Fibroblast of lung (primary cell): ENCODE measurements around the gene EMID1.

Experiments
- CTCF ChIP-seq, 2 donors: IDR thresholded peaks in 1 of 2; conservative IDR thresholded peaks in 1 of 2; 1 replicate in 1 of 2; 2 replicates in 1 of 2; pipeline ENCODE4 v1.5.1; 2011 to 2012; ENCODE audit warnings: low read length in 2 of 2, control low read depth in 1 of 2, inconsistent platforms in 1 of 2, low read depth in 1 of 2, mild to moderate bottlenecking in 1 of 2
- EZH2 ChIP-seq: IDR thresholded peaks from 2 replicates; pipeline ENCODE4 v1.5.1; 2012; ENCODE audit warnings: low read length, control low read depth, mild to moderate bottlenecking; ENCODE audit errors: missing control alignments

DNA sequence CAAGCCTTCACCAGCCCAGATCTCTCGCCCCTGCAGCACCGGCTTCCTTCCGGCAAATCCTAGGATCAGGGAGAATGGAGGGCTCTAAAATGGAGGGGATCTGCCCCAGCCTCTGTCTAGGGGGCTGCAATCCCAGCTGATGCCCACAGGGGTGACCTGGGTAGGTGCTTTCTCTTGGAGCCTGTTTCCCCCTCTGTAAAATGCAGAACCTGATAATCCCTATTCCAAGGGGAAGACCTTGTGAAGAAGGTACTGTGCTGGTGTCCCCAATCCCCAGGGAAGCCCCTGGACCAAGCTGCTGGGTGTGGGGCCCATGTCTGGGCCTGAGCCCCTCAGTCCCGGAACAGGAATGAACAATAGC, 2.8 kb downstream of the EMID1 start:
- TF ChIP-seq CTCF (conservative IDR thresholded peaks at IDR 0.05 in 1 of 2, IDR thresholded peaks at IDR 0.05 in 1 of 2; ENCODE audit: low read depth in 1 of 2, low read length in 2 of 2) = no peak
- TF ChIP-seq EZH2 = no peak
